ENCODE data around the gene SEMA6A.

DNA sequence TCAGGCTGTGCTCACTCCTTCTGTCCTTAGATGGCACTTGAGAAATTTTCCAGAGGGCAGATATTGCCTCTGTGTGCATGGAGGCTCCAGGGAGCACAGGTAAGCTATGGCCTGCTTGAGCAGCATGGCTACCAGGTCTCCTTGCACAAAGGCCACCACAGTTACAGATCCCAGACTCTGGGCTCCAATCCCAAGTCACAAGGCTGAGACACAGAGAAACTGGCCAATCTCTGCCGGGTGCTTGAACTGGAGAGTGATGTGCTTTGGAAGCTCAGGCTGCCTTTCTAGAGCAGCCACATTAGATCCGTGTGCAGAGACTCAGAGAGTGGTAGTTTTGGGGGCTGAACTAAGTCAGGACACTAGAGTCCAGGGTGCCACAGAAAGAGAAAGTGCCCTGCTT, 145.7 kb downstream of the SEMA6A start:
- TF ChIP-seq, protein P1, sequence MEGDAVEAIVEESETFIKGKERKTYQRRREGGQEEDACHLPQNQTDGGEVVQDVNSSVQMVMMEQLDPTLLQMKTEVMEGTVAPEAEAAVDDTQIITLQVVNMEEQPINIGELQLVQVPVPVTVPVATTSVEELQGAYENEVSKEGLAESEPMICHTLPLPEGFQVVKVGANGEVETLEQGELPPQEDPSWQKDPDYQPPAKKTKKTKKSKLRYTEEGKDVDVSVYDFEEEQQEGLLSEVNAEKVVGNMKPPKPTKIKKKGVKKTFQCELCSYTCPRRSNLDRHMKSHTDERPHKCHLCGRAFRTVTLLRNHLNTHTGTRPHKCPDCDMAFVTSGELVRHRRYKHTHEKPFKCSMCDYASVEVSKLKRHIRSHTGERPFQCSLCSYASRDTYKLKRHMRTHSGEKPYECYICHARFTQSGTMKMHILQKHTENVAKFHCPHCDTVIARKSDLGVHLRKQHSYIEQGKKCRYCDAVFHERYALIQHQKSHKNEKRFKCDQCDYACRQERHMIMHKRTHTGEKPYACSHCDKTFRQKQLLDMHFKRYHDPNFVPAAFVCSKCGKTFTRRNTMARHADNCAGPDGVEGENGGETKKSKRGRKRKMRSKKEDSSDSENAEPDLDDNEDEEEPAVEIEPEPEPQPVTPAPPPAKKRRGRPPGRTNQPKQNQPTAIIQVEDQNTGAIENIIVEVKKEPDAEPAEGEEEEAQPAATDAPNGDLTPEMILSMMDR (IDR thresholded peaks at IDR 0.05), result no peak
- TF ChIP-seq POLR2A (IDR thresholded peaks at IDR 0.05), result no peak

Data from Peyer's patch (tissue), 4 donors.